Keratinocyte (primary cell): ENCODE measurements around the gene SLC6A9. TPM values are rescaled to one million over a fixed set of nuclear protein-coding genes. Genes with fewer than 3 reads are reported as not detected.

Experiments used
- DNase-seq: peaks from one replicate; pipeline ENCODE4 v3.0.0-alpha.2; 2011; ENCODE audit warnings: low read depth, missing footprints, low spot score
- FAIRE-seq: peaks from 2 replicates; lab custom pipeline; 2011; peaks lifted over from hg19 to GRCh38; lab: Jason Lieb, UNC
- H2AFZ ChIP-seq: 2 replicates; pipeline ENCODE4 v1.6.0; 2012; ENCODE audit warnings: low read length, control low read depth, inconsistent platforms; ENCODE audit not compliant: control insufficient read depth
- H3K27ac ChIP-seq: 2 replicates; pipeline ENCODE4 v1.5.1; 2011; ENCODE audit warnings: low read length; ENCODE audit not compliant: control insufficient read depth, insufficient read depth
- H3K27me3 ChIP-seq: 3 replicates; pipeline ENCODE4 v1.6.0; 2011; ENCODE audit warnings: low read length; ENCODE audit not compliant: control insufficient read depth, insufficient read depth; ENCODE audit errors: extremely low read depth
- H3K36me3 ChIP-seq, 2 experiments: 2 replicates in 1 of 2; 3 replicates in 1 of 2; pipeline ENCODE4 v1.5.1; 2011; ENCODE audit warnings: low read length in 2 of 2, mild to moderate bottlenecking in 1 of 2; ENCODE audit not compliant: control insufficient read depth in 2 of 2, insufficient read depth in 2 of 2; ENCODE audit errors: extremely low read depth in 1 of 2
- H3K4me1 ChIP-seq: 3 replicates; pipeline ENCODE4 v1.5.1; 2011; ENCODE audit warnings: low read length; ENCODE audit not compliant: control insufficient read depth, insufficient read depth; ENCODE audit errors: extremely low read depth
- H3K4me2 ChIP-seq: 3 replicates; pipeline ENCODE4 v1.6.0; 2011; ENCODE audit warnings: low read depth, low read length; ENCODE audit not compliant: control insufficient read depth, insufficient read depth; ENCODE audit errors: extremely low read depth
- H3K4me3 ChIP-seq, 3 experiments: fragments of 200-600 bp in 1 of 3; sonication (generic) in 1 of 3; 2 replicates in 2 of 3; 3 replicates in 1 of 3; pipeline ENCODE4 v1.5.1; 2011 to 2016; ENCODE audit warnings: low read length in 3 of 3, mild to moderate bottlenecking in 3 of 3, control low read depth in 2 of 3, inconsistent platforms in 1 of 3, low read depth in 1 of 3, mixed read lengths in 1 of 3, mixed run types in 1 of 3, moderate library complexity in 1 of 3; ENCODE audit not compliant: control insufficient read depth in 2 of 3, insufficient read depth in 2 of 3; ENCODE audit errors: extremely low read depth in 1 of 3
- H3K79me2 ChIP-seq: 2 replicates; pipeline ENCODE4 v1.6.0; 2012; ENCODE audit warnings: low read length; ENCODE audit not compliant: control insufficient read depth, insufficient read depth
- H3K9ac ChIP-seq: 3 replicates; pipeline ENCODE4 v1.6.0; 2011; ENCODE audit warnings: low read length; ENCODE audit not compliant: control insufficient read depth, insufficient read depth; ENCODE audit errors: extremely low read depth
- H3K9me1 ChIP-seq: 3 replicates; pipeline ENCODE4 v1.6.0; 2011; ENCODE audit warnings: low read length; ENCODE audit not compliant: control insufficient read depth, insufficient read depth; ENCODE audit errors: extremely low read depth
- H3K9me3 ChIP-seq: 2 replicates; pipeline ENCODE4 v1.5.1; 2012; ENCODE audit warnings: low read depth, low read length; ENCODE audit not compliant: control insufficient read depth
- H4K20me1 ChIP-seq: 3 replicates; pipeline ENCODE4 v1.6.0; 2011; ENCODE audit warnings: low read length; ENCODE audit not compliant: control insufficient read depth, insufficient read depth; ENCODE audit errors: extremely low read depth
- CTCF ChIP-seq, 3 experiments: IDR thresholded peaks in 1 of 3; conservative IDR thresholded peaks in 1 of 3; optimal IDR thresholded peaks in 1 of 3; 2 replicates in 2 of 3; 3 replicates in 1 of 3; pipeline versions ENCODE3 to v1.5.1; 2011; ENCODE audit warnings: low read length in 3 of 3, mild to moderate bottlenecking in 3 of 3, moderate library complexity in 2 of 3, control low read depth in 1 of 3, inconsistent platforms in 1 of 3; ENCODE audit not compliant: insufficient read depth in 2 of 3; ENCODE audit errors: extremely low read depth in 1 of 3
- EZH2 ChIP-seq: IDR thresholded peaks from one replicate; pipeline ENCODE4 v1.6.1; 2012; ENCODE audit warnings: inconsistent platforms, mild to moderate bottlenecking, low read length, moderate library complexity
- dilution Hi-C: fragments of 300-500 bp; cut with MboI; formaldehyde crosslinking; loops from one replicate; pipeline ENCODE4 v1.7.0; 2020; ENCODE audit warnings: low sequenced_read_pairs; ENCODE audit not compliant: extremely low pct_ligation_motif_present
- polyA plus RNA-seq, 5 experiments: library from polyadenylated mRNA; depleted of rRNA in 3 of 5; stranded (reverse) in 3 of 5; stranded (forward) in 1 of 5; unstranded in 1 of 5; fragments of >200 nt; gene quantifications; 1 replicate in 1 of 5; 2 replicates in 3 of 5; 3 replicates in 1 of 5; pipeline versions ENCODE4 v1.2.1 to v1.2.3, GENCODE V29; 2011 to 2012; ENCODE audit warnings: missing spikeins in 2 of 5, low read depth in 1 of 5, low replicate concordance in 1 of 5

Gene SLC6A9
- polyA plus RNA-seq, 1 donor (not counting 4 experiments of a cell fraction or from before 2014, with no cell fraction given) = 5.3 TPM

GRCh38 chr1:44012941-44013609 is 18.2 kb downstream of the SLC6A9 start:
- TF ChIP-seq CTCF (optimal IDR thresholded peaks at IDR 0.05 in 1 of 3, IDR thresholded peaks at IDR 0.05 in 1 of 3, conservative IDR thresholded peaks at IDR 0.05 in 1 of 3; ENCODE audit: extremely low read depth in 1 of 3, insufficient read depth in 2 of 3, low read length in 3 of 3) = no peak
- no peak for TF ChIP-seq EZH2
- H3K79me2 ChIP-seq = no peaks in the 10 kb centered on the region
- no peak overlapping the region for H3K4me3 ChIP-seq
- FAIRE-seq (no peak), DNase-seq (no peak)
- dilution Hi-C loops = no loop called here
- H3K9ac ChIP-seq = no peak overlapping the region
- no peaks in the 10 kb centered on the region for H3K9me3 ChIP-seq
- peaks cover 0 to 6% of the 10 kb centered on the region in 2 experiments for H3K36me3 ChIP-seq
- no peak overlapping the region for H3K27ac ChIP-seq
- H2AFZ ChIP-seq = no peak overlapping the region
- H3K4me2 ChIP-seq = no peak overlapping the region
- no peaks in the 10 kb centered on the region for H3K9me1 ChIP-seq
- H3K4me1 ChIP-seq = no peaks in the 10 kb centered on the region
- H3K27me3 ChIP-seq = no peaks in the 10 kb centered on the region
- peaks cover 3% of the 10 kb centered on the region for H4K20me1 ChIP-seq

GRCh38 chr1:44012404-44012803 is 18.9 kb downstream of the SLC6A9 start:
- Histone ChIP-seq H3K27me3 (no peaks in the 10 kb centered on the region), H3K4me1 (no peaks in the 10 kb centered on the region), H3K27ac (no peak overlapping the region), H2AFZ (no peak overlapping the region), H3K4me3 (no peak overlapping the region), H4K20me1 (peaks cover 3% of the 10 kb centered on the region), H3K9ac (no peak overlapping the region), H3K36me3 (peaks cover 0 to 2% of the 10 kb centered on the region in 2 experiments), H3K9me1 (no peaks in the 10 kb centered on the region), H3K9me3 (no peaks in the 10 kb centered on the region), H3K4me2 (no peak overlapping the region), H3K79me2 (no peaks in the 10 kb centered on the region)
- FAIRE-seq = no peak
- dilution Hi-C loops = no loop called here
- no peak for TF ChIP-seq CTCF (optimal IDR thresholded peaks at IDR 0.05 in 1 of 3, IDR thresholded peaks at IDR 0.05 in 1 of 3, conservative IDR thresholded peaks at IDR 0.05 in 1 of 3; ENCODE audit: extremely low read depth in 1 of 3, insufficient read depth in 2 of 3, low read length in 3 of 3)
- no peak for TF ChIP-seq EZH2
- no peak for DNase-seq
